SK-N-SH treated with all-trans-retinoic acid at 6 μM for 48 hours (cell line): Measurements from ENCODE around the gene SAMD10.

Source experiments
- ATAC-seq: fragments of 200-7000 bp; cut with Tn5 transposase; 3 replicates; pipeline ENCODE4 v1.9.1; 2020; ENCODE audit warnings: mild to moderate bottlenecking, moderate library complexity
- BACH2 ChIP-seq: fragments of 250-450 bp; sonication (Bioruptor Pico); IDR thresholded peaks from 2 replicates; pipeline ENCODE4 v1.9.0; 2021; ENCODE audit warnings: mild to moderate bottlenecking, borderline replicate concordance
- CREB5 ChIP-seq: fragments of 250-450 bp; sonication (Bioruptor Pico); IDR thresholded peaks from 2 replicates; pipeline ENCODE4 v1.5.1; 2020; ENCODE audit warnings: low read depth, mild to moderate bottlenecking, moderate library complexity
- CSDC2 ChIP-seq: fragments of 250-450 bp; sonication (Bioruptor Pico); IDR thresholded peaks from 2 replicates; pipeline ENCODE4 v1.5.0; 2020; ENCODE audit warnings: mild to moderate bottlenecking, moderate library complexity
- ESRRG ChIP-seq: fragments of 250-450 bp; sonication (Bioruptor Pico); IDR thresholded peaks from 2 replicates; pipeline ENCODE4 v1.6.1; 2021; ENCODE audit warnings: mild to moderate bottlenecking
- GLIS3 ChIP-seq: fragments of 250-450 bp; sonication (Bioruptor Pico); IDR thresholded peaks from 2 replicates; pipeline ENCODE4 v1.5.0; 2020; ENCODE audit warnings: mild to moderate bottlenecking, moderate library complexity
- ISL1 ChIP-seq: fragments of 250-450 bp; sonication (Bioruptor Pico); IDR thresholded peaks from 2 replicates; pipeline ENCODE4 v2.1.2; 2022; ENCODE audit warnings: mild to moderate bottlenecking, moderate library complexity
- OSR1 ChIP-seq: fragments of 250-450 bp; sonication (Bioruptor Pico); IDR thresholded peaks from 2 replicates; pipeline ENCODE4 v1.8.0; 2022; ENCODE audit warnings: moderate library complexity, mild to moderate bottlenecking, inconsistent platforms
- PATZ1 ChIP-seq: fragments of 250-450 bp; sonication (Bioruptor Pico); IDR thresholded peaks from 2 replicates; pipeline ENCODE4 v1.8.0; 2020; ENCODE audit warnings: mild to moderate bottlenecking, moderate library complexity, borderline replicate concordance
- PPARA ChIP-seq: fragments of 250-450 bp; sonication (Bioruptor Pico); IDR thresholded peaks from 2 replicates; pipeline ENCODE4 v1.5.0; 2020; ENCODE audit warnings: mild to moderate bottlenecking, borderline replicate concordance
- RARB ChIP-seq: fragments of 250-450 bp; sonication (Bioruptor Pico); IDR thresholded peaks from 2 replicates; pipeline ENCODE4 v1.8.0; 2021; ENCODE audit warnings: mild to moderate bottlenecking, moderate library complexity
- SNAI2 ChIP-seq: fragments of 250-450 bp; sonication (Bioruptor Pico); IDR thresholded peaks from 2 replicates; pipeline ENCODE4 v1.5.0; 2020; ENCODE audit warnings: mild to moderate bottlenecking, moderate library complexity
- TOX ChIP-seq: fragments of 250-450 bp; sonication (Bioruptor Pico); IDR thresholded peaks from 2 replicates; pipeline ENCODE4 v1.8.0; 2021; ENCODE audit warnings: mild to moderate bottlenecking, moderate library complexity, borderline replicate concordance
- ZC3H10 ChIP-seq: fragments of 250-450 bp; sonication (Bioruptor Pico); IDR thresholded peaks from 2 replicates; pipeline ENCODE4 v1.5.1; 2021; ENCODE audit warnings: mild to moderate bottlenecking, moderate library complexity
- ZFP3 ChIP-seq: fragments of 250-450 bp; sonication (Bioruptor Pico); IDR thresholded peaks from 2 replicates; pipeline ENCODE4 v1.5.0; 2020; ENCODE audit warnings: mild to moderate bottlenecking, moderate library complexity
- ZNF565 ChIP-seq: fragments of 450-650 bp; formaldehyde crosslinking; conservative IDR thresholded peaks from 2 replicates; pipeline ENCODE4 v1.5.0; 2020; ENCODE audit warnings: low read depth, mild to moderate bottlenecking, moderate library complexity
- ZNF70 ChIP-seq: fragments of 450-650 bp; formaldehyde crosslinking; IDR thresholded peaks from 2 replicates; pipeline ENCODE4 v1.5.0; 2020; ENCODE audit warnings: mild to moderate bottlenecking, moderate library complexity
- ZNF8 ChIP-seq: fragments of 450-650 bp; formaldehyde crosslinking; IDR thresholded peaks from 2 replicates; pipeline ENCODE4 v1.5.0; 2020; ENCODE audit warnings: mild to moderate bottlenecking, moderate library complexity
- TF ChIP-seq, protein P1 (sequence below): fragments of 250-450 bp; sonication (Bioruptor Pico); IDR thresholded peaks from 2 replicates; pipeline ENCODE4 v1.5.1; 2021; ENCODE audit warnings: mild to moderate bottlenecking, moderate library complexity
- TF ChIP-seq, protein P2 (sequence below): fragments of 250-450 bp; sonication (Bioruptor Pico); IDR thresholded peaks from 2 replicates; pipeline ENCODE4 v1.8.0; 2021; ENCODE audit warnings: low read depth, mild to moderate bottlenecking, moderate library complexity, borderline replicate concordance

The SAMD10 gene

DNA sequence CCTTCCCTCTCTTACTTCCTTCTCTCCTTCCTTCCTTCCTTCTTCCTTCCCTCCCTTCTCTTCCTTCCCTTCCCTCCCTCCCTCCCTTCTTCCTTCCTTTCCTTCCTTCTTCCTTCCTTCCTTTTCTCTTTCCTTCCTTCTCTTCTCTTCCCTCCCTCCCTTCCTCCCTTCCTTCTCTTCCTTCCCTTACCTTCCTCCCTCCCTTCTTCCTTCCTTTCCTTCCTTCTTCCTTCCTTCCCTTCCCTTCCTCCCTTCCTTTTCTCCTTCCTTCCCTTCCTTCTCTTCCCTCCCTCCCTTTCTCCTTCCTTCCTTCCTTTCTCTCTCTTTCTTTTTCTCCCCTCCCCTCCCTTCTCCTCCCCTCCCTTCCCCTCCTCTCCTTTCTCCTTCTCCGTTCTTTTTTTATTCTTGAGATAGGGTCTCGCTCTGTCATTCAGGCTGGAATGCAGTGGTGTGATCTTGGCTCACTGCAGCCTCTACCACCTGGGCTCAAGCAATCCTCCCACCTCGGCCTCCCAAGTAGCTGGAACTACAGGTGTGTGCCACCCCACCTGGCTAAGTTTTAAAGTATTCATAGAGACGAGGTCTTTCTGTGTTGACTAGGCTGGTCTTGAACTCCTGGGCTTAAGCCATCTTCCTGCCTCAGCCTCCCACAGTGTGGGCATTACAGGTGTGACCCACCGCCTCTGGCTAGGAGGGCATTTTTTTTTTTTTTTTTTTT lies 8.6 kb downstream of the SAMD10 start:
- TF ChIP-seq ZNF8 (no peak), CREB5 (CRISPR knock-in tag) (no peak), ZNF565 (CRISPR knock-in tag) (no peak), ZFP3 (CRISPR knock-in tag) (no peak), ISL1 (CRISPR knock-in tag) (no peak), RARB (CRISPR knock-in tag) (no peak), OSR1 (CRISPR knock-in tag) (no peak), PATZ1 (no peak), BACH2 (CRISPR knock-in tag) (no peak), CSDC2 (CRISPR knock-in tag) (no peak)
- TF ChIP-seq, protein P1, sequence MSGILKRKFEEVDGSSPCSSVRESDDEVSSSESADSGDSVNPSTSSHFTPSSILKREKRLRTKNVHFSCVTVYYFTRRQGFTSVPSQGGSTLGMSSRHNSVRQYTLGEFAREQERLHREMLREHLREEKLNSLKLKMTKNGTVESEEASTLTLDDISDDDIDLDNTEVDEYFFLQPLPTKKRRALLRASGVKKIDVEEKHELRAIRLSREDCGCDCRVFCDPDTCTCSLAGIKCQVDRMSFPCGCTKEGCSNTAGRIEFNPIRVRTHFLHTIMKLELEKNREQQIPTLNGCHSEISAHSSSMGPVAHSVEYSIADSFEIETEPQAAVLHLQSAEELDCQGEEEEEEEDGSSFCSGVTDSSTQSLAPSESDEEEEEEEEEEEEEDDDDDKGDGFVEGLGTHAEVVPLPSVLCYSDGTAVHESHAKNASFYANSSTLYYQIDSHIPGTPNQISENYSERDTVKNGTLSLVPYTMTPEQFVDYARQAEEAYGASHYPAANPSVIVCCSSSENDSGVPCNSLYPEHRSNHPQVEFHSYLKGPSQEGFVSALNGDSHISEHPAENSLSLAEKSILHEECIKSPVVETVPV (CRISPR knock-in tag) = no peak
- no peak for ATAC-seq

- TF ChIP-seq ZNF70 (CRISPR knock-in tag) = no peak
- TF ChIP-seq PATZ1 = 0 out of 2 replicates have a peak, but pooled peaks have one; percentile 10
- TF ChIP-seq ESRRG (CRISPR knock-in tag) = no peak
- no peak for TF ChIP-seq BACH2 (CRISPR knock-in tag)
- no peak for TF ChIP-seq ZNF8
- TF ChIP-seq, protein P2, sequence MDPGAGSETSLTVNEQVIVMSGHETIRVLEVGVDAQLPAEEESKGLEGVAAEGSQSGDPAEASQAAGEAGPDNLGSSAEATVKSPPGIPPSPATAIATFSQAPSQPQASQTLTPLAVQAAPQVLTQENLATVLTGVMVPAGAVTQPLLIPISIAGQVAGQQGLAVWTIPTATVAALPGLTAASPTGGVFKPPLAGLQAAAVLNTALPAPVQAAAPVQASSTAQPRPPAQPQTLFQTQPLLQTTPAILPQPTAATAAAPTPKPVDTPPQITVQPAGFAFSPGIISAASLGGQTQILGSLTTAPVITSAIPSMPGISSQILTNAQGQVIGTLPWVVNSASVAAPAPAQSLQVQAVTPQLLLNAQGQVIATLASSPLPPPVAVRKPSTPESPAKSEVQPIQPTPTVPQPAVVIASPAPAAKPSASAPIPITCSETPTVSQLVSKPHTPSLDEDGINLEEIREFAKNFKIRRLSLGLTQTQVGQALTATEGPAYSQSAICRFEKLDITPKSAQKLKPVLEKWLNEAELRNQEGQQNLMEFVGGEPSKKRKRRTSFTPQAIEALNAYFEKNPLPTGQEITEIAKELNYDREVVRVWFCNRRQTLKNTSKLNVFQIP (CRISPR knock-in tag) = no peak
- 0 out of 2 replicates have a peak, but pooled peaks have one; percentile 4 for TF ChIP-seq GLIS3 (CRISPR knock-in tag)
- ATAC-seq = peak; percentile 49
Measured at GRCh38 chr20:63969838-63970713, 9.4 kb downstream of the SAMD10 start, which contains the start of gene ZNF512B. Gene ZNF512B (minus strand): TSS chr20:63969930. CDS start chr20:63967950, 1,980 bp downstream.

- no peak for ATAC-seq
- TF ChIP-seq SNAI2 (CRISPR knock-in tag) (no peak), CREB5 (CRISPR knock-in tag) (no peak), ZC3H10 (no peak), ZNF565 (CRISPR knock-in tag) (no peak), RARB (CRISPR knock-in tag) (no peak), ISL1 (CRISPR knock-in tag) (no peak), ZFP3 (CRISPR knock-in tag) (no peak), PPARA (CRISPR knock-in tag) (no peak), ZNF70 (CRISPR knock-in tag) (no peak), PATZ1 (no peak), TOX (no peak), GLIS3 (CRISPR knock-in tag) (no peak), ESRRG (CRISPR knock-in tag) (no peak), BACH2 (CRISPR knock-in tag) (no peak)
- TF ChIP-seq, protein P2 (CRISPR knock-in tag) = no peak
Measured at GRCh38 chr20:63968928-63969760, 10.3 kb downstream of the SAMD10 start.
